Natural killer cell (primary cell): ENCODE measurements around the gene ARSB. TPM values are rescaled to one million over a fixed set of nuclear protein-coding genes. Genes with fewer than 3 reads are reported as not detected.

Source experiments
- ATAC-seq, 3 donors: fragments of 150-1000 bp in 2 of 3; fragments of 200-7000 bp in 1 of 3; cut with Tn5 transposase; 1 replicate in 1 of 3; 2 replicates in 2 of 3; pipeline ENCODE4 v1.10.0; 2021; ENCODE audit warnings: mild to moderate bottlenecking in 2 of 3, moderate library complexity in 2 of 3
- DNase-seq, 2 donors: peaks; one replicate each; pipeline versions ENCODE4 v3.0.0 to v3.0.0-alpha.2; 2013 to 2021; ENCODE audit warnings: mixed read lengths in 1 of 2
- H3K27ac ChIP-seq: one replicate; pipeline ENCODE4 v1.5.1; 2013; ENCODE audit warnings: mild to moderate bottlenecking, low read length
- H3K27me3 ChIP-seq: one replicate; pipeline ENCODE4 v1.6.1; 2013; ENCODE audit warnings: low read length; ENCODE audit not compliant: control insufficient read depth, insufficient read depth
- H3K36me3 ChIP-seq: one replicate; pipeline ENCODE4 v1.6.1; 2013; ENCODE audit warnings: low read length; ENCODE audit not compliant: control insufficient read depth, insufficient read depth
- H3K4me1 ChIP-seq: one replicate; pipeline ENCODE4 v1.6.1; 2013; ENCODE audit warnings: low read length; ENCODE audit not compliant: control insufficient read depth, insufficient read depth
- H3K4me3 ChIP-seq: one replicate; pipeline ENCODE4 v1.5.1; 2013; ENCODE audit warnings: low read length
- H3K9me3 ChIP-seq: one replicate; pipeline ENCODE4 v1.6.1; 2013; ENCODE audit warnings: low read length; ENCODE audit not compliant: control insufficient read depth, insufficient read depth
- H3K27ac Mint-ChIP-seq, 2 donors: one replicate each; pipeline ENCODE4 v1.8.0; 2022; ENCODE audit warnings: mild to moderate bottlenecking in 2 of 2, mixed read lengths in 2 of 2, moderate library complexity in 1 of 2
- H3K27me3 Mint-ChIP-seq, 2 donors: one replicate each; pipeline ENCODE4 v1.8.0; 2022; ENCODE audit warnings: low read depth in 2 of 2, mixed read lengths in 2 of 2
- H3K36me3 Mint-ChIP-seq: one replicate; pipeline ENCODE4 v1.8.0; 2022; ENCODE audit warnings: mixed read lengths
- H3K4me1 Mint-ChIP-seq, 2 donors: one replicate each; pipeline ENCODE4 v1.8.0; 2022; ENCODE audit warnings: mixed read lengths in 2 of 2
- H3K4me3 Mint-ChIP-seq: one replicate; pipeline ENCODE4 v1.8.0; 2022; ENCODE audit warnings: mild to moderate bottlenecking, moderate library complexity, mixed read lengths
- H3K9me3 Mint-ChIP-seq, 2 donors: one replicate each; pipeline ENCODE4 v1.8.0; 2022; ENCODE audit warnings: mixed read lengths in 2 of 2
- CTCF ChIP-seq: fragments of 200-600 bp; IDR thresholded peaks from one replicate; pipeline ENCODE4 v1.8.0; 2022; ENCODE audit warnings: antibody characterized with exemption
- WGBS: methylation state at CpG from one replicate; pipeline ENCODE4 v1.1.7; 2013; ENCODE audit warnings: missing lambda C conversion rate; ENCODE audit not compliant: insufficient coverage; 5-methylcytosine and 5-hydroxymethylcytosine counted together
- intact Hi-C: fragments of 100-400 bp; cut with micrococcal nuclease; formaldehyde crosslinking; loops from one replicate; pipeline ENCODE4 v1.14.2; 2022
- total RNA-seq, 4 donors: library from RNA; stranded (reverse); fragments of 120-200 nt in 1 of 4; gene quantifications; one replicate each; pipeline versions ENCODE4 v1.2.3 to v1.2.4, GENCODE V29; 2013 to 2022

Gene ARSB
- total RNA-seq, 3 donors from 2014 or later (not counting 1 experiment from before 2014, with no cell fraction given): 8.6 to 12.8 (median 8.9) TPM

GRCh38 chr5:78795757-78796156 lies 189.4 kb downstream of the ARSB start:
- Mint-ChIP-seq H3K4me3 (no peak overlapping the region), H3K4me1 (peaks cover 0 to 7% of the 10 kb centered on the region in 2 donors), H3K9me3 (peaks cover 0 to 2% of the 10 kb centered on the region in 2 donors), H3K27ac (no peak overlapping the region), H3K36me3 (no peaks in the 10 kb centered on the region), H3K27me3 (no peaks in the 10 kb centered on the region)
- no peak for ATAC-seq
- TF ChIP-seq CTCF: no peak
- WGBS: 67% methylated on average over 1 of the region's 2 CpGs
- Histone ChIP-seq H3K36me3 (no peaks in the 10 kb centered on the region), H3K9me3 (no peaks in the 10 kb centered on the region), H3K4me1 (peaks cover 5% of the 10 kb centered on the region), H3K27me3 (no peaks in the 10 kb centered on the region), H3K4me3 (no peak overlapping the region), H3K27ac (no peak overlapping the region)
- intact Hi-C loops: no loop called here
- no peak for DNase-seq

DNA sequence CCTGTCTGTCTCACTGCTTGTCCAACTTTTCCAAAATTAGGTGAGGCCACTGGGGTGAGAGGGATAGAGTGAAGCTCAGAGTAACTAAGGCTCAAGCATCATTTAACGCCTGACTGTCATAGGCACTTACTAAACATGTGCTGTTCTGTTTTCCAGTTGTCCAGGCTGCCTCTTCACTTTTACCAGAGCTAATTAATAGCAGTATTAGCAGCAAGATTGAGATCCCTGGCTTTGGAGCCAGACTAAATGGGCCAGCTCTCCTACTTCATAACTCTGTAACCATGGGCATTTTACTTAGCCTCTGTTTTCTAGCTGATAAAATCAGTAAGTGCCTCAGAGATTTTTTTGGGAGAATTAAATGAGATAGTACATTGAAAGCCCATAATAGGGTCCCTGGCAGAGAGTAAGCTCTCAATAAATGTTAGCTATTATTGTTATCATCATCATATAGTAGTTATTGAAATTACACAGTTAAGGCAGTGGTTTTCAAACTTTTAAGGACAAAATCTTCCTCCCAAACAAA lies 190.4 kb downstream of the ARSB start:
- intact Hi-C loops: no loop called here
- Mint-ChIP-seq H3K36me3 (no peaks in the 10 kb centered on the region), H3K9me3 (no peaks in the 10 kb centered on the region), H3K4me1 (peaks cover 0 to 7% of the 10 kb centered on the region in 2 donors), H3K27me3 (no peaks in the 10 kb centered on the region), H3K27ac (no peak overlapping the region), H3K4me3 (no peak overlapping the region)
- no peak for DNase-seq
- H3K36me3 ChIP-seq: no peaks in the 10 kb centered on the region
- peaks cover 5% of the 10 kb centered on the region for H3K4me1 ChIP-seq
- no peak overlapping the region for H3K27ac ChIP-seq
- H3K4me3 ChIP-seq: no peak overlapping the region
- no peak for ATAC-seq
- TF ChIP-seq CTCF: no peak
- no peaks in the 10 kb centered on the region for H3K27me3 ChIP-seq
- no peaks in the 10 kb centered on the region for H3K9me3 ChIP-seq
- 76% methylated on average over 1 of the region's 1 CpG for WGBS

- no peak overlapping the region for H3K4me3 ChIP-seq
- H3K27ac ChIP-seq: no peak overlapping the region
- no peak overlapping the region for H3K27ac Mint-ChIP-seq
- no peaks in the 10 kb centered on the region for H3K27me3 Mint-ChIP-seq
- TF ChIP-seq CTCF: no peak
- no peaks in the 10 kb centered on the region for H3K36me3 ChIP-seq
- DNase-seq: no peak
- ATAC-seq: no peak
- intact Hi-C loops: no loop called here
- WGBS: 93% methylated on average over 7 of the region's 7 CpGs
- H3K27me3 ChIP-seq: no peaks in the 10 kb centered on the region
- H3K4me3 Mint-ChIP-seq: no peak overlapping the region
- no peaks in the 10 kb centered on the region for H3K9me3 ChIP-seq
- H3K9me3 Mint-ChIP-seq: no peaks in the 10 kb centered on the region
- H3K4me1 Mint-ChIP-seq: peaks cover 0 to 7% of the 10 kb centered on the region in 2 donors
- H3K4me1 ChIP-seq: peaks cover 5% of the 10 kb centered on the region
- H3K36me3 Mint-ChIP-seq: no peaks in the 10 kb centered on the region
These were observed 191.0 kb downstream of the ARSB start for GRCh38 chr5:78793907-78794662.
